ENCODE results near the gene DEXI.

The DEXI gene

GRCh38 chr16:10935226-10935915 lies 6.9 kb downstream of the DEXI start:
- H3K4me3 ChIP-seq (ENCODE audit: control insufficient read depth in 1 of 7, extremely low read depth in 1 of 7, insufficient read depth in 4 of 7, low read depth in 2 of 7, low read length in 6 of 7): no peak overlapping the region
- H3K27ac ChIP-seq (ENCODE audit: insufficient read depth in 1 of 2, low read depth in 1 of 2, low read length in 2 of 2, poor library complexity in 1 of 2, severe bottlenecking in 2 of 2): no peak overlapping the region
- CTCF ChIA-PET: interaction anchor here (0.6 to 1.7 kb wide), 3 partner anchors 9 to 115 kb away, joined by 3 to 4 read pairs (median 4); no protein-coding TSS in a partner anchor
- peaks cover 9 to 45% (median 18%) of the 10 kb centered on the region in 4 experiments for H3K36me3 ChIP-seq (ENCODE audit: control insufficient read depth in 4 of 4, insufficient read depth in 4 of 4, low read length in 3 of 4)
- no peaks in the 10 kb centered on the region for H3K9me3 ChIP-seq (ENCODE audit: control extremely low read depth in 1 of 5, control insufficient read depth in 4 of 5, insufficient read depth in 2 of 5, low read depth in 1 of 5, low read length in 4 of 5)
- no peak for DNase-seq
- peaks cover 13 to 65% (median 49%) of the 10 kb centered on the region in 4 experiments for H3K4me1 ChIP-seq (ENCODE audit: control extremely low read depth in 1 of 4, control insufficient read depth in 4 of 4, insufficient read depth in 4 of 4, low read length in 3 of 4)
- POLR2A ChIA-PET: no interaction called here
- 93% methylated on average over 5 of the region's 7 CpGs for WGBS (ENCODE audit: insufficient coverage)
- no peaks in the 10 kb centered on the region for H3K27me3 ChIP-seq (replicated peaks in 2 of 5; ENCODE audit: control insufficient read depth in 4 of 5, insufficient read depth in 5 of 5, low read length in 4 of 5)

- POLR2A ChIA-PET: no interaction called here
These were observed 7.8 kb downstream of the DEXI start for GRCh38 chr16:10934325-10935107.

GRCh38 chr16:10933865-10934264 lies 8.4 kb downstream of the DEXI start:
- Histone ChIP-seq H3K9me3 (ENCODE audit: control extremely low read depth in 1 of 5, control insufficient read depth in 4 of 5, insufficient read depth in 2 of 5, low read depth in 1 of 5, low read length in 4 of 5) (no peaks in the 10 kb centered on the region), H3K27me3 (replicated peaks in 2 of 5; ENCODE audit: control insufficient read depth in 4 of 5, insufficient read depth in 5 of 5, low read length in 4 of 5) (no peaks in the 10 kb centered on the region), H3K4me3 (ENCODE audit: control insufficient read depth in 1 of 7, extremely low read depth in 1 of 7, insufficient read depth in 4 of 7, low read depth in 2 of 7, low read length in 6 of 7) (no peak overlapping the region), H3K36me3 (ENCODE audit: control insufficient read depth in 4 of 4, insufficient read depth in 4 of 4, low read length in 3 of 4) (peaks cover 9 to 39% (median 18%) of the 10 kb centered on the region in 4 experiments), H3K4me1 (ENCODE audit: control extremely low read depth in 1 of 4, control insufficient read depth in 4 of 4, insufficient read depth in 4 of 4, low read length in 3 of 4) (peaks cover 3 to 64% (median 47%) of the 10 kb centered on the region in 4 experiments), H3K27ac (ENCODE audit: insufficient read depth in 1 of 2, low read depth in 1 of 2, low read length in 2 of 2, poor library complexity in 1 of 2, severe bottlenecking in 2 of 2) (no peak overlapping the region)
- 99% methylated on average over 8 of the region's 8 CpGs for WGBS (ENCODE audit: insufficient coverage)
- CTCF ChIA-PET: interaction anchor here (0.7 to 1.5 kb wide), 2 partner anchors 10 to 15 kb away, joined by 3 to 5 read pairs; no protein-coding TSS in a partner anchor
- no peak for DNase-seq
- POLR2A ChIA-PET: no interaction called here

More at GRCh38 chr16:10934325-10935107, 7.8 kb downstream of the DEXI start:
- Histone ChIP-seq H3K36me3 (ENCODE audit: control insufficient read depth in 4 of 4, insufficient read depth in 4 of 4, low read length in 3 of 4) (peaks cover 9 to 45% (median 18%) of the 10 kb centered on the region in 4 experiments), H3K4me1 (ENCODE audit: control extremely low read depth in 1 of 4, control insufficient read depth in 4 of 4, insufficient read depth in 4 of 4, low read length in 3 of 4) (peaks cover 7 to 65% (median 49%) of the 10 kb centered on the region in 4 experiments), H3K27me3 (replicated peaks in 2 of 5; ENCODE audit: control insufficient read depth in 4 of 5, insufficient read depth in 5 of 5, low read length in 4 of 5) (no peaks in the 10 kb centered on the region), H3K27ac (ENCODE audit: insufficient read depth in 1 of 2, low read depth in 1 of 2, low read length in 2 of 2, poor library complexity in 1 of 2, severe bottlenecking in 2 of 2) (no peak overlapping the region), H3K9me3 (ENCODE audit: control extremely low read depth in 1 of 5, control insufficient read depth in 4 of 5, insufficient read depth in 2 of 5, low read depth in 1 of 5, low read length in 4 of 5) (no peaks in the 10 kb centered on the region), H3K4me3 (ENCODE audit: control insufficient read depth in 1 of 7, extremely low read depth in 1 of 7, insufficient read depth in 4 of 7, low read depth in 2 of 7, low read length in 6 of 7) (no peak overlapping the region)
- DNase-seq: no peak
- CTCF ChIA-PET: interaction anchor here (1.5 kb wide), 1 partner anchor 11 kb away, joined by 5 read pairs; no protein-coding TSS in a partner anchor
- WGBS (ENCODE audit: insufficient coverage): 92% methylated on average over 6 of the region's 13 CpGs

DNA sequence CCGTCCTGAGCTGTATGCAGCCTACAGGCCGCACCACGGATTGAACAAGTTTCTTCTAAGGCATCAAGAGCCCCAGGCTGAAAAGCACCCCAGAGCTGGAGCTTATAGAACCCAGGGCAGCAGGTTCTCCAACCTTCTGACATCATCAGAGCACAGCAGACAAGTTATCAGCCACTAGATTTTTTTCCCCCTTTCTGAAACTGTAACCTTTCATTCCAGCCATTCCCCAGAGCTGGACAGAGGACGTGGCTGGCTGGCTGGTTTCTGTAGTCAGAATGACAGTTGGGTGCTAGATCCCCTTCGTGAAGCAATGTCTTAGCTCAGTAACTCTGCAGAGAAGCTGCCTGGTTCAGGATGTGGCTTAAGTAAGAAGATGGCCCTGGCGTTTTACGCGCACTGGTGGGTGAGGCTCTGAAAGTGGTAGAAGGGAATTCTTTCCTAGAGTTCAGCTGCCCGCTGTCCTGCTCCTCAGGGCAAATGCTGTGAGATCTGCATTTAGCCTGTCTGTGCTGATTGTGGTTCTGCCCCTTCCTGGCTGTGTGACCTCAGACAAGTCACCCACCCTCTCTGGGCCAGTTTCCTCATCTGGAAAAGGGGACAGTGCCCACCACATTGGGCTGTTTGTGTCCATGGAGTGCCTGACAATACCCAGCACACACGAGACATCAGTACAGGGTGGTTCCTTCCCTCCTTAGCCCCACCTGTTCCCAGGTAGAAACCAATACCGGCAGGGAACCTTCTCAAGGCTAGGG lies 9.1 kb downstream of the DEXI start:
- no peak overlapping the region for H3K4me3 ChIP-seq (ENCODE audit: control insufficient read depth in 1 of 7, extremely low read depth in 1 of 7, insufficient read depth in 4 of 7, low read depth in 2 of 7, low read length in 6 of 7)
- no peak overlapping the region for H3K27ac ChIP-seq (ENCODE audit: insufficient read depth in 1 of 2, low read depth in 1 of 2, low read length in 2 of 2, poor library complexity in 1 of 2, severe bottlenecking in 2 of 2)
- CTCF ChIA-PET: interaction anchor here (0.7 to 2.9 kb wide), 6 partner anchors 9 to 23 kb away, joined by 3 to 9 read pairs (median 4); partner anchors contain the start of gene DEXI
- 94% methylated on average over 10 of the region's 11 CpGs for WGBS (ENCODE audit: insufficient coverage)
- H3K9me3 ChIP-seq (ENCODE audit: control extremely low read depth in 1 of 5, control insufficient read depth in 4 of 5, insufficient read depth in 2 of 5, low read depth in 1 of 5, low read length in 4 of 5): no peaks in the 10 kb centered on the region
- POLR2A ChIA-PET: no interaction called here
- H3K36me3 ChIP-seq (ENCODE audit: control insufficient read depth in 4 of 4, insufficient read depth in 4 of 4, low read length in 3 of 4): peaks cover 10 to 39% (median 21%) of the 10 kb centered on the region in 4 experiments
- H3K27me3 ChIP-seq (replicated peaks in 2 of 5; ENCODE audit: control insufficient read depth in 4 of 5, insufficient read depth in 5 of 5, low read length in 4 of 5): no peaks in the 10 kb centered on the region
- no peak for DNase-seq
- H3K4me1 ChIP-seq (ENCODE audit: control extremely low read depth in 1 of 4, control insufficient read depth in 4 of 4, insufficient read depth in 4 of 4, low read length in 3 of 4): peaks cover 0 to 57% (median 40%) of the 10 kb centered on the region in 4 experiments

DNA sequence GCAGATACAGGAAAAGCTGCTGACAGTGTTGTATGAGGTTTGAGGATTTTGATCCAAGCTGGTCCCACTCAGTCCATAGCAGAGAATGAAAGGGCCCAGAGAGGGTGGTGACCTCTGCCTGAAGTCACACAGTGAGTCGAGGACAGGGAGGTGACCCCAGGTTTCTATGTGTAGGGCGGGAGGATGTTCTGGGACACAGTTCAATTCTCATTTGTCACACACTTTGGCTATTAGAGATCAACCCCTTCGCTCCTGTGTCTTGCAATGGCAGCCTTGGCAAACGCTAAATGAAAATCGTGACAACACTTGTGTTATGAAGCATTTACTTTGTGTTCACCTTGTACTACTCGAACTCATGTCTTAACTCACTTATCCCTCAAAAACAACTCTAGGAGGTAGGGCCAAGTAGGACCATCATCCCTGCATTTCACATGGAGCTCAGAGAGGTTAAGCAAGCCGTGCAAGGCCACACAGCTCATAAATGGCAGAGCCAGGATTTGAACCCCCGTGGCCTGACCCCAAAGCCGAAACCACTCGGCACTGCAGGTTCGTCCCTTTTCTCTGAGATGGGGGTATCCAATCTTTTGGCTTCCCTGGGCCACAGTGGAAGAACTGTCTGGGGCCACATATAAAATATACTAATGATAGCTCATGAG lies 10.2 kb downstream of the DEXI start:
- CTCF ChIA-PET: interaction anchor here (1.1 to 2.9 kb wide), 4 partner anchors 10 to 22 kb away, joined by 3 to 9 read pairs (median 6); partner anchors contain the start of gene DEXI
- Histone ChIP-seq H3K9me3 (ENCODE audit: control extremely low read depth in 1 of 5, control insufficient read depth in 4 of 5, insufficient read depth in 2 of 5, low read depth in 1 of 5, low read length in 4 of 5) (no peaks in the 10 kb centered on the region), H3K4me1 (ENCODE audit: control extremely low read depth in 1 of 4, control insufficient read depth in 4 of 4, insufficient read depth in 4 of 4, low read length in 3 of 4) (peaks cover 0 to 46% (median 30%) of the 10 kb centered on the region in 4 experiments), H3K27me3 (replicated peaks in 2 of 5; ENCODE audit: control insufficient read depth in 4 of 5, insufficient read depth in 5 of 5, low read length in 4 of 5) (no peaks in the 10 kb centered on the region), H3K36me3 (ENCODE audit: control insufficient read depth in 4 of 4, insufficient read depth in 4 of 4, low read length in 3 of 4) (peaks cover 14 to 46% (median 28%) of the 10 kb centered on the region in 4 experiments), H3K27ac (ENCODE audit: insufficient read depth in 1 of 2, low read depth in 1 of 2, low read length in 2 of 2, poor library complexity in 1 of 2, severe bottlenecking in 2 of 2) (no peak overlapping the region), H3K4me3 (ENCODE audit: control insufficient read depth in 1 of 7, extremely low read depth in 1 of 7, insufficient read depth in 4 of 7, low read depth in 2 of 7, low read length in 6 of 7) (no peak overlapping the region)
- no peak for DNase-seq
- POLR2A ChIA-PET: no interaction called here
- 99% methylated on average over 9 of the region's 11 CpGs for WGBS (ENCODE audit: insufficient coverage)

- no peak overlapping the region for H3K27ac ChIP-seq (ENCODE audit: insufficient read depth in 1 of 2, low read depth in 1 of 2, low read length in 2 of 2, poor library complexity in 1 of 2, severe bottlenecking in 2 of 2)
- CTCF ChIA-PET: interaction anchor here (1.0 to 2.9 kb wide), 4 partner anchors 8 to 53 kb away, joined by 3 to 9 read pairs (median 6); no protein-coding TSS in a partner anchor
- no peak for DNase-seq
- H3K36me3 ChIP-seq (ENCODE audit: control insufficient read depth in 4 of 4, insufficient read depth in 4 of 4, low read length in 3 of 4): peaks cover 17 to 52% (median 34%) of the 10 kb centered on the region in 4 experiments
- 32% methylated on average over 7 of the region's 7 CpGs for WGBS (ENCODE audit: insufficient coverage)
- no peaks in the 10 kb centered on the region for H3K27me3 ChIP-seq (replicated peaks in 2 of 5; ENCODE audit: control insufficient read depth in 4 of 5, insufficient read depth in 5 of 5, low read length in 4 of 5)
- POLR2A ChIA-PET: no interaction called here
- H3K9me3 ChIP-seq (ENCODE audit: control extremely low read depth in 1 of 5, control insufficient read depth in 4 of 5, insufficient read depth in 2 of 5, low read depth in 1 of 5, low read length in 4 of 5): no peaks in the 10 kb centered on the region
- peaks cover 0 to 37% (median 20%) of the 10 kb centered on the region in 4 experiments for H3K4me1 ChIP-seq (ENCODE audit: control extremely low read depth in 1 of 4, control insufficient read depth in 4 of 4, insufficient read depth in 4 of 4, low read length in 3 of 4)
- no peak overlapping the region for H3K4me3 ChIP-seq (ENCODE audit: control insufficient read depth in 1 of 7, extremely low read depth in 1 of 7, insufficient read depth in 4 of 7, low read depth in 2 of 7, low read length in 6 of 7)
These were observed 11.1 kb downstream of the DEXI start for GRCh38 chr16:10931134-10931533.
